Stomach (tissue), 4 donors: ENCODE data around the gene FYN.

Experiments
- CTCF ChIP-seq, 7 experiments: fragments of 450-650 bp in 4 of 7; fragments of 200-600 bp in 3 of 7; sonication (generic) in 3 of 7; IDR thresholded peaks; one replicate each; pipeline ENCODE4 v1.5.1; 2016 to 2019; ENCODE audit warnings: antibody characterized with exemption in 7 of 7, control low read depth in 2 of 7, mild to moderate bottlenecking in 1 of 7
- POLR2AphosphoS5 ChIP-seq, 3 donors: sonication (generic); formaldehyde crosslinking; IDR thresholded peaks; one replicate each; pipeline ENCODE4 v1.6.1; 2016; ENCODE audit warnings: antibody characterized with exemption in 3 of 3

GRCh38 chr6:111739257-111739696 lies 134.0 kb downstream of the FYN start:
- TF ChIP-seq CTCF (IDR thresholded peaks at IDR 0.05) (no peak), POLR2AphosphoS5 (IDR thresholded peaks at IDR 0.05) (no peak)
